ENCODE results near the gene FAM170B.

GRCh38 chr10:49161411-49161997 is 27.7 kb upstream of the FAM170B start:
- TF ChIP-seq, protein P1, sequence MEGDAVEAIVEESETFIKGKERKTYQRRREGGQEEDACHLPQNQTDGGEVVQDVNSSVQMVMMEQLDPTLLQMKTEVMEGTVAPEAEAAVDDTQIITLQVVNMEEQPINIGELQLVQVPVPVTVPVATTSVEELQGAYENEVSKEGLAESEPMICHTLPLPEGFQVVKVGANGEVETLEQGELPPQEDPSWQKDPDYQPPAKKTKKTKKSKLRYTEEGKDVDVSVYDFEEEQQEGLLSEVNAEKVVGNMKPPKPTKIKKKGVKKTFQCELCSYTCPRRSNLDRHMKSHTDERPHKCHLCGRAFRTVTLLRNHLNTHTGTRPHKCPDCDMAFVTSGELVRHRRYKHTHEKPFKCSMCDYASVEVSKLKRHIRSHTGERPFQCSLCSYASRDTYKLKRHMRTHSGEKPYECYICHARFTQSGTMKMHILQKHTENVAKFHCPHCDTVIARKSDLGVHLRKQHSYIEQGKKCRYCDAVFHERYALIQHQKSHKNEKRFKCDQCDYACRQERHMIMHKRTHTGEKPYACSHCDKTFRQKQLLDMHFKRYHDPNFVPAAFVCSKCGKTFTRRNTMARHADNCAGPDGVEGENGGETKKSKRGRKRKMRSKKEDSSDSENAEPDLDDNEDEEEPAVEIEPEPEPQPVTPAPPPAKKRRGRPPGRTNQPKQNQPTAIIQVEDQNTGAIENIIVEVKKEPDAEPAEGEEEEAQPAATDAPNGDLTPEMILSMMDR (IDR thresholded peaks at IDR 0.05), result peak in 1 of 3 experiments; percentile 17
- no peak for TF ChIP-seq POLR2AphosphoS5 (IDR thresholded peaks at IDR 0.05; ENCODE audit: insufficient read depth in 1 of 2, low read depth in 1 of 2)
- no peak for TF ChIP-seq POLR2A (IDR thresholded peaks at IDR 0.05)

Data from vagina (tissue), 2 donors.